ENCODE results near the gene ADAMTS20.
"Not testable (repeated sequence)": the region's sequence is repeated elsewhere in the genome, so short reads cannot be mapped to it uniquely, and the experiment has no call there.

Gene ADAMTS20

GRCh38 chr12:43361031-43361710 lies 190.8 kb downstream of the ADAMTS20 start:
- no peak for DNase-seq

- DNase-seq: not testable (repeated sequence)
These were observed 192.0 kb downstream of the ADAMTS20 start for GRCh38 chr12:43360001-43360400.

GRCh38 chr12:43357141-43357540 lies 194.9 kb downstream of the ADAMTS20 start:
- no peak for DNase-seq

- DNase-seq: no peak
These were observed 200.0 kb downstream of the ADAMTS20 start for GRCh38 chr12:43352001-43352400.

GRCh38 chr12:43349863-43350262 lies 202.1 kb downstream of the ADAMTS20 start:
- no peak for DNase-seq

GRCh38 chr12:43348221-43348620 lies 203.8 kb downstream of the ADAMTS20 start:
- no peak for DNase-seq

- no peak for DNase-seq
These were observed 205.0 kb downstream of the ADAMTS20 start for GRCh38 chr12:43347026-43347425.

- no peak for DNase-seq
These were observed 207.0 kb downstream of the ADAMTS20 start for GRCh38 chr12:43345023-43345422.

- not testable (repeated sequence) for DNase-seq
These were observed 210.2 kb downstream of the ADAMTS20 start for GRCh38 chr12:43341785-43342313.

- DNase-seq: no peak
These were observed 213.0 kb downstream of the ADAMTS20 start for GRCh38 chr12:43338848-43339526.

GRCh38 chr12:43337571-43338444 lies 214.2 kb downstream of the ADAMTS20 start:
- no peak for DNase-seq

GRCh38 chr12:43336962-43337555 lies 214.9 kb downstream of the ADAMTS20 start:
- DNase-seq: no peak

- DNase-seq: no peak
These were observed 218.4 kb downstream of the ADAMTS20 start for GRCh38 chr12:43333644-43334043.

- no peak for DNase-seq
These were observed 218.9 kb downstream of the ADAMTS20 start for GRCh38 chr12:43332977-43333640.

- no peak for DNase-seq
These were observed 220.1 kb downstream of the ADAMTS20 start for GRCh38 chr12:43331935-43332334.

GRCh38 chr12:43329375-43329774 lies 222.6 kb downstream of the ADAMTS20 start:
- no peak for DNase-seq

- DNase-seq: no peak
These were observed 226.2 kb downstream of the ADAMTS20 start for GRCh38 chr12:43325786-43326185.

- no peak for DNase-seq
These were observed 231.7 kb downstream of the ADAMTS20 start for GRCh38 chr12:43320281-43320680.

GRCh38 chr12:43318021-43318420 lies 234.0 kb downstream of the ADAMTS20 start:
- DNase-seq: no peak

- DNase-seq: no peak
These were observed 234.8 kb downstream of the ADAMTS20 start for GRCh38 chr12:43317156-43317555.

GRCh38 chr12:43316520-43316919 lies 235.5 kb downstream of the ADAMTS20 start:
- DNase-seq: no peak

GRCh38 chr12:43315961-43316360 lies 236.0 kb downstream of the ADAMTS20 start:
- DNase-seq: no peak
